ENCODE data around the gene TCAP. TPM values are rescaled to one million over a fixed set of nuclear protein-coding genes. Genes with fewer than 3 reads are reported as not detected.
"Not testable (repeated sequence)": the region's sequence is repeated elsewhere in the genome, so short reads cannot be mapped to it uniquely, and the experiment has no call there.

TCAP gene
- total RNA-seq, 1 donor from 2014 or later = 5,286 TPM

DNA sequence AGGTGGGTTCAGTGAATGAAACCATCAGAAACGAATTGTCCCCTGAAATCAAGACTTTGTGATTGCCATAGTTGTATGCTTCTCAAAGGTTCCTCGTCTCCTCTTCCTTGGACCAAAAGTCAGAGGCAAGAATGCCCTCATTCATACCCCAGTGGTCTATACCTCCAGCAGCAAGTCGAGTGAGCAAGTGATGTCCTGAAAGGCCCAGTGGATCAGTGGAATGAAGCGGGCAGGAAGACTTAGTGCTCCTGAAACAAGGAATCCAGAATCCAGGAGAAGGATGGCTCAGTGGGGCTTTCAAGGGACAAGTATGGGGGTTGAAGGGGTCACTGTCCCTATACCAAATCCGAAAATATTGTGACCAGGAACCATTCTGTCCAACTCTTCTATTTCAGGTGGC lies 29.4 kb downstream of the TCAP start:
- DNase-seq (ENCODE audit: missing footprints) (no peak), ATAC-seq (no peak)
- intact Hi-C loops (cut with DNase I) = no loop called here

DNA sequence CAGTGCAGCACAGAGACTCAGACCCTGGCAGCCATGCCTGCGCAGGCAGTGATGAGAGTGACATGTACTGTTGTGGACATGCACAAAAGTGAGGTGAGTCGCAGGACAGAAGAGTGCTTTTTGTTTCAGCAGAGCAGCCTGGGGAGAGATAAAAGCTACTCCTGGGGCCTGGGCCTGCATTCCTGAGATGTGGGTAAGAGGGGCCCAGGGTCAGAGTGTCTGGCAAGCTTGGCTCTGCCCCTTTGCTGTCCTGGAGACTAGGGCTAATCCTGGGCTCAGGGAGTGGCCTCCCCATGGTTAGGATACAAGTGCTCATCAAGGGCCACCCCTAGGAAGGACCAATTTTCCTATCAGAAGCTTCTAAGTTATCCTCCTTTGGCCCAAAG lies 29.9 kb downstream of the TCAP start:
- intact Hi-C loops (cut with DNase I) = no loop called here
- ATAC-seq (no peak), DNase-seq (ENCODE audit: missing footprints) (no peak)

DNA sequence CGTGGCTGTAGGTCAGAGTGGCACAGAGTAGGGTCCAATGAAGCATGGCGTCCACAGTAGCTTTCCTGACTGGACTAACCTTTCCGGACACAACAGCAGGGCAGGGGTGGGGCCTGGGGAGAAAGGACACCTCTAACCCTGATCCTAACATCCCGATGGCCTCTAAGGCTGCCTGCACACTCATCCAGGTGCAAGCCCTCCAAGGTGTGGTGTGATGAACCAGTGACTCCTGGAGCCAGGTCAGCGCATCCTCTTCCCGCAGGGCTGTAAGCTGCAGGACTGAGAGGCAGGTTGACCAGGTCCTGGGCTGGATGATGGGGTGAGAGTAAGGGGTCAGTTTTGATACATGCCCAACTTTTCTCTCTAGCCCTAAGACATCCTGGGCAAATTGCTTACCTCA lies 31.6 kb downstream of the TCAP start:
- intact Hi-C loops (cut with DNase I) = no loop called here
- no peak for DNase-seq (ENCODE audit: missing footprints)
- ATAC-seq = no peak

DNA sequence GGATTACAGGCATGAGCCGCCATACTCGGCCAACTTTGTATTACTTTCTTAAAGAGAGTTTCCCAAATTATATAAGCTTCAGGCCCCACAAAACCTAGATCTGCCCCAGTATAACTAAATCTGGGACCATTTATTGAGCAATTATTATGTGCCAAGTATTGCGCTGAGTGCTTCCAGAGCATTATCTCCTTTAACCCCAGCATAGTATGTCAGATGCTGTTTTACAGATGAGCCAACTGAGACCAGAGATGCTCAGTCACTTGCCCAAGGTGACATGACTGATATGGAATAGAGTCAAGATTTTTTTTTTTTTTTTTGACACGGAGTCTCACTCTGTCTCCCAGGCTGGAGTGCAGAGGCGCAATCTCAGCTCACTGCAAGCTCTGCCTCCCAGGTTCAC lies 32.8 kb downstream of the TCAP start:
- DNase-seq (ENCODE audit: missing footprints) (no peak), ATAC-seq (no peak)
- intact Hi-C loops (cut with DNase I) = no loop called here

DNA sequence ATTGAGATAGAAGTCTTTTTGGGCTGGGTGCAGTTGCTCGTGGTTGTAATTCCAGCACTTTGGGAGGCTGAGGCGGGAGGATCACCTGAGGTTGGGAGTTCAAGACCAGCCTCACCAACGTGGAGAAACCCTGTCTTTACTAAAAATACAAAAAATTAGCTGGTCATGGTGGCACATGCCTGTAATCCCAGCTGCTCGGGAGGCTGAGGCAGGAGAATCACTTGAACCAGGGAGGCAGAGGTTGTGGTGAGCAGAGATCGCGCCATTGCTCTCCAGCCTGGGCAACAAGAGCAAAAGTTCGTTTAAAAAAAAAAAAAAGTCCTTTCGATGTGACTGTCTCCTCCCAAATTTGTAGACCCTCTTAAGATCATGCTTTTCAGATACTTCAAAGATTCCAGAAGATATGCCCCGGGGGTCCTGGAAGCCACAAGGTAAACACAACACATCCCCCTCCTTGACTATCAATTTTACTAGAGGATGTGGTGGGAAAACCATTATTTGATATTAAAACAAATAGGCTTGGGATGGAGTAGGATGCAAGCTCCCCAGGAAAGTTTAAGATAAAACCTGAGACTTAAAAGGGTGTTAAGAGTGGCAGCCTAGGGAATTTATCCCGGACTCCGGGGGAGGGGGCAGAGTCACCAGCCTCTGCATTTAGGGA lies 34.1 kb downstream of the TCAP start:
- DNase-seq (ENCODE audit: missing footprints); ATAC-seq; intact Hi-C loops (cut with DNase I): not testable (repeated sequence)

DNA sequence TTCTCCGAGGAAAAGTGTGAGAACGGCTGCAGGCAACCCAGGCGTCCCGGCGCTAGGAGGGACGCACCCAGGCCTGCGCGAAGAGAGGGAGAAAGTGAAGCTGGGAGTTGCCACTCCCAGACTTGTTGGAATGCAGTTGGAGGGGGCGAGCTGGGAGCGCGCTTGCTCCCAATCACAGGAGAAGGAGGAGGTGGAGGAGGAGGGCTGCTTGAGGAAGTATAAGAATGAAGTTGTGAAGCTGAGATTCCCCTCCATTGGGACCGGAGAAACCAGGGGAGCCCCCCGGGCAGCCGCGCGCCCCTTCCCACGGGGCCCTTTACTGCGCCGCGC lies 34.6 kb downstream of the TCAP start, which contains the start of gene ERBB2:
Gene ERBB2, plus strand, starts transcription at position 247 of the 330 bp plus-strand sequence. CDS start 175 bp downstream, outside the sequence.
- peak; percentile 79 for DNase-seq (ENCODE audit: missing footprints)
- ATAC-seq = peak; percentile 88
- intact Hi-C loops (cut with DNase I) = loop anchor here (5.0 kb wide), 1 partner anchor 32 kb away; the partner anchor contains the start of genes PNMT and TCAP

DNA sequence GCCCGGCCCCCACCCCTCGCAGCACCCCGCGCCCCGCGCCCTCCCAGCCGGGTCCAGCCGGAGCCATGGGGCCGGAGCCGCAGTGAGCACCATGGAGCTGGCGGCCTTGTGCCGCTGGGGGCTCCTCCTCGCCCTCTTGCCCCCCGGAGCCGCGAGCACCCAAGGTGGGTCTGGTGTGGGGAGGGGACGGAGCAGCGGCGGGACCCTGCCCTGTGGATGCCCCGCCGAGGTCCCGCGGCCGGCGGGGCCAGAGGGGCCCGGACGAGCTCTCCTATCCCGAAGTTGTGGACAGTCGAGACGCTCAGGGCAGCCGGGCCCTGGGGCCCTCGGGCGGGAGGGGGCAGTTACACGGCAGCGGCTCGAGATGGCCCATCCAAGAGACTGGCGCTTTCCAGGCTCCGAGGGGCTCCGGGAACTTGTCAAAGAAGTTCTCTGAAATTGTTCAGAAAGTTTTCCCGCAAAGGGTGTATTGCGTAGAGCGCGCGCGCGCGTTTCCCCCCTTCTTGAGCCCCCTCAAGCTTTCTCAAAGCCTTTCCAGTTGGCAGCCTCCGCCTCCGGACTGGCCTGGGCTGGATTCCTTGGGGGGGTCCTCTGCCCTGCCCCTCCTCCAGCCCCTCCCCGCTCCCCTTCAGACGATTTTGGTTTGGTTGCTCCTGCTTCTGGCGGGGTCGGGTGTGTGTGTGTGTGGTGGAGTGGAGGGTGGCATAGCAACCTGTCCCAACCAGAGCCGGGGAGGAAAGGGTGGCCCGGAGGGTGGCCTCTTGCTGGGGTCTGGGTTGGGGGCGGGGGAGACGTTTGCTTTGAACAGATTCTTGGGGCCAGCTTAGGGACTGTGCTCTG lies 35.2 kb downstream of the TCAP start:
- ATAC-seq (peak; percentile 47), DNase-seq (ENCODE audit: missing footprints) (no peak)
- intact Hi-C loops (cut with DNase I) = loop anchor here (5.0 kb wide), 1 partner anchor 33 kb away; the partner anchor contains the start of genes PNMT and TCAP

DNA sequence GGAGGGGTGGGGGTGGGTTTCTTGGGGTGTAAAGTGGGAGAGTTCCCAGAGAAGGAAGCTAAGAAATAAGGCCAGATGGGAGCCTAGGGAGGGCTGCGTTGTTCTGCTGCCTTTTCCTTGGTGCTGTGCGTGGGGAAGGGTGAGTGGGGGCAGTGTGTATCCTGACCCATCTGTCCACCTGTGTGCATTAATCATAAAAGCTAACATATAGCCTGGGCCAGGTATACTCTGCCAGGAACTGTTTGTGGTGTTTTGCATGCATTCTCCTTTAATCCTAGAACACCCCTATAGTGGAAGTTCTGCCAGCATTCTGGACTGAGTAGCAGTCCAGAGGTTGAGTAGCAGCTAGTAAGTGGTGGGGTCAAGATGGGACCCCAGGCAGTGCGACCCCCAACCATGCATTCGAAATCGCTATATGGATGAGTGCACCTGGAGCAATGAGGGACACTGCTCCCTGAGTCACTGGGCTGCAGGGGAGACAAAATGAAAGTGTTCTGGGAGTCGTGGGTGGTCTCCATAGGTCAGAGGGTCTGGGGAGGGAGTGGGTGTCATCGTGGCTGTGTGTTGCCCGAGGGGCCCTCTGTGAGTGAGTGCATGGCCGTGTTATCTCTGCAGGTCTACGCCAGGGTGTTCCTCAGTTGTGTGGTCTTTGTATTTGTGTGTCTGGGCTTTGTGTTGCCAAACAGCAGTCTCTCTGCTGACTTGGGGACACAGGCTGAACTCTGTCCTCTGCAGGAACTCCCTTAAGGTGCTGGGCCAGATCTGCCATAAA lies 36.0 kb downstream of the TCAP start:
- ATAC-seq = no peak
- no peak for DNase-seq (ENCODE audit: missing footprints)
- intact Hi-C loops (cut with DNase I) = loop anchor here (5.0 kb wide), 1 partner anchor 34 kb away; the partner anchor contains the start of genes PNMT and TCAP

DNA sequence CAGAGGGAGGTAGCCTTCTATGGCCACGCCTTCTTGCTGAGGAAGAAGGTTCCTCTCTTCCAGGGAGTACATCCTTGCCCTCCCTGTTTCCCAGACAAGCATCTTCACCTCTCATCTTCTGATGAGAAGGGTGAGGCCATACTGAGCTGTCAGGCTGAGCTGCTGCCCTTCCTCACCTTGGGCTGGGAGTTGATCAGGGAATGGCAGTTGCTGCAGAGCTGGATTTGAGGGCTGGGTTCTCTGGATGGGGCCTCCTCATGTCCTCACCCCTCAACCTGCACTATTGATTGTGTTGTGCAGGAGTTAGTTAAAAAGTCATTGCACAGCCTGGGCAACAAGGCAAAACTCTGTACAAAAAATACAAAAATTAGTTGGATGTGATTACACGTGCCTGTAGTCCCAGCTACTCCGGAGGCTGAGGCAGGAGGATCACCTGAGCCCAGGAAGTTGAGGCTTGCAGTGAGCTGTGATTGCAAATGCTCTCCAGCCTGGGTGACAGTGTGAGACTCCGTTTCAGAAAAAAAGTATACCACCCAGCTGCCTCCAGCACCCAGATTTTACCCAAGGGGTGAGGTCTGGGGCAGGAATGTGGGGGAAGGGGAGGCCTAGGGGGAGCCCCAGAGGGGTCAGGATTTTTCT lies 36.8 kb downstream of the TCAP start:
- intact Hi-C loops (cut with DNase I) = loop anchor here (5.0 kb wide), 1 partner anchor 35 kb away; the partner anchor contains the start of genes PNMT and TCAP
- no peak for ATAC-seq
- DNase-seq (ENCODE audit: missing footprints) = no peak

DNA sequence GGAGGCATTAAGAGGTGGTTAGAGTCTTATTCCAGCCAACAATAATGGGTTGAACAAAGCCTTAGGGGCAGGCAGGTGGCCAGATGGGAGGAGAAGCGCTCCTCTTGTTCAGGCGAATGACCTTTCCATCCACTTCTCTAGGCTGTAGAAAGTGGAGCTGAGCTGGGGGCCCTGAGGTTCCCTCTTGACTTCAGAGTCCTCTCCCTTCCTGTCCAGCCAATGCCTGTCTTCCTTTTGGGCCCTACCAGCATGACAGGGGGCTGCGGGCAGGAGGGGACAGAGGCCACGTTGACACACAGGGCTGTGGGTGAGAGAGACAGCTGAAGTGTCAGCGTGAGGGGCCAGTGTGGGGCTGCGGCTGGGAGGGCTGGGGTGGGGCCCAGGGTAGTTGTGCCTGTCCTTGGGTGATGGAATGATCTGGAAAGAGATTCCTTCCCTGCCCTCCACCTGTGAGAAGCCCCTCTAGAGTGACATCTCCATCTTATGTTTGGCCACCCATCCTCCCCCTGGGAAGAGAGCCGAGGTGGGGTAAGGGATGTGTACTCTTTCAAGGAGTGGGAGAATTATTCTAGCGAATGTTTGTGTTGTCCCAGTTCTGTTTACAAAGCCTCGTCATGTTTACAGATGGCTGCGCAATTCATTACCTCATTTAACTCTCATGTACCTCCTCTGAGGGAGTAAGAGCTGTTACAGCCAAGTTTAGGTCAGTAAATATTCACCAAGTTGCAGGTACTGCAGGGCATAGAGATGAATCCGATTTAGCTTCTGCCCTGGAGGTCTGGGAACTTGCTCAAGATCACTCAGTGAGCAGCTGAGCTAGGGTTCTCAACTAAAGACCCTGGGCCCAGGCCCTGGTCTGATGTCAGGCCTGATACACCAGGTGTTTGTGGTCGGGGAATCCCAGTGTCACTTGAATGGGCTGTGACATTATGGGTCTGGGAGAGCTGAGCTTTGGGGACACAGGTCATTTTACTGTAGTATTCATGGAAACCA lies 38.0 kb downstream of the TCAP start:
- intact Hi-C loops (cut with DNase I) = loop anchor here (5.0 kb wide), 1 partner anchor 36 kb away; the partner anchor contains the start of genes PNMT and TCAP
- ATAC-seq (no peak), DNase-seq (ENCODE audit: missing footprints) (no peak)

DNA sequence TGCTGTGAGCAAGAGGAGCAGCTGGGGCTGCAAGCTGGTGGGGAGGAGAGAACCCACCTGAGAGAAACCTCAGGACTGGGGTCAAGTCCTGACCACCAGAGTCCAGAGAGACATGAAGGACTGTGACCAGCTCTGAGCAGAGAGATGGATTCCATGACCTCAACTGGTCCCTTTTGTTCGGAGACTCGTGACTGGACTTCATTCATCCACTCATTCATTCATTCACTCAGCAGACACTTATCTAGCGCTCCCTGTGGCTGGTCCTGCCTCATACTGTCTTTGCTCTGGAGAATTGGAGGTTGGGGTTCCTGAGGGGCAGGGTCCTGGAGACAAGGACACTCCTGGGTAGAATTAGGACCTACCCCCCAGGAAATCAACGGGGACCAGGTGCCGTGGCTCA lies 38.8 kb downstream of the TCAP start:
- intact Hi-C loops (cut with DNase I) = loop anchor here (5.0 kb wide), 1 partner anchor 37 kb away; the partner anchor contains the start of genes PNMT and TCAP
- ATAC-seq (no peak), DNase-seq (ENCODE audit: missing footprints) (no peak)

DNA sequence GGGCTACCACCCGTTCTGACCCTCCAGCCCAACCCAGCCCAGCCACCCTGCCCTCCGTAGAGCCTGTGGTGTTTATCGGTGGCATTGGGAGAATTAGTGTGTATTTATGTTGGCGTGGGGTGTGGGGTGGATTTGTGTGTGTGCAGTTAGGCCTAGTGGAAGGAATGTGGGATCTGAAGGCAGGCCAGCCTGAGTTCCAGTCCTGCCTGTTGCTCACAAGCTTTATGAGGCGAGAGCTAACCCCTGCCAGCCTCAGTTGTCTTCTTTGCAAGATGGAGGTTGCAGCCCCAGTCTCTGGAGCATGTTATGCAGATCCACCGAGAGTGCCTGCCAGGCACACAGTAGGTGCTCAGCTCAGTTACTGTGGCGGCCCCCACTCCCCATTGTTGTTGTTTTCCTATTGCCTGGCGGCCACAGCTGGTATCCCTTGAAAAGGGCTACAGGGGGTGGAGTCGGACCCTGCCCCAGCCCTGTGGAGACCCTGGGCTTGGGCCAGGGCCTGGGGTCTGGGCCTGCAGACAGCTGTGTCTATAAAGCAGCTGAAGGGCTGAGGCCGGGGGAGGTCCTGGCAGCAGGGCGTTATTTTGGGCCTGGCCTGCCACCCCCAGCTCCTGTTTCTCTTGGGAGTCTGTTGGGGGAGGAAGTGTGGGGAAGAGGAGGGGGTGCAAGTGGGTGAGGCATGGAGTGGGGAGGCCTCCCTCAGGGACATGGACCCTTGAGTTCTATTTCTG lies 39.8 kb downstream of the TCAP start:
- no peak for DNase-seq (ENCODE audit: missing footprints)
- intact Hi-C loops (cut with DNase I) = loop anchor here (5.0 kb wide), 1 partner anchor 38 kb away; the partner anchor contains the start of genes PNMT and TCAP

DNA sequence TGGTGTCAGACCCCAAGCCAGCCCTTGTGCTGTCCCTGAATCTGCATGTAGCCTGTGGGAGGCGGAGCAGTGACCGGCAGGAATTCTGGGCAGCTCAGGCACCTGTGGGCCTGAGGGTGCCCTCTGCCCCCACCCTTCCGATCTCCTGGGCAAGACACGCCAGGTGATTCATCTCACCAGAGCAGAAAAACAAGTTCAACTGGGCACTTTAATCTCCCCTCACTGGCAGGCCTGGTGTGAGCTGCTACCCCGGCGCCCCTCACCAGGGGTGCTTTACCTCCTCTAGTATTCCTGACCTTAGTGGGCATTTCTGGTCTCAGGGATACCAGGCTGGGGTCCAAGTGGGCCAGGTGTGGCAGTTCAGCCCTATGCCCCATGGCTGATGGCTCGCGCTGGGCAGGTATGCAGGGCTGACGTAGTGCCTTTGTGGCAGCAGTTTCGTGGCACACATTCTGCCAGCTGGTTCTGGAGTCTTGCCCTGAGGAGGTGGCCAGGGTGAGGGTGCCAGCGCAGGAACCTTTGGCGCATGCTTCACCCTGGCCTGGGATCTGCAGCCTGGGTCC lies 40.7 kb downstream of the TCAP start:
- intact Hi-C loops (cut with DNase I) = no loop called here
- ATAC-seq (peak; percentile 58), DNase-seq (ENCODE audit: missing footprints) (no peak)

More for the DNA sequence above, 39.8 kb downstream of the TCAP start:
- ATAC-seq = peak; percentile 10

DNA sequence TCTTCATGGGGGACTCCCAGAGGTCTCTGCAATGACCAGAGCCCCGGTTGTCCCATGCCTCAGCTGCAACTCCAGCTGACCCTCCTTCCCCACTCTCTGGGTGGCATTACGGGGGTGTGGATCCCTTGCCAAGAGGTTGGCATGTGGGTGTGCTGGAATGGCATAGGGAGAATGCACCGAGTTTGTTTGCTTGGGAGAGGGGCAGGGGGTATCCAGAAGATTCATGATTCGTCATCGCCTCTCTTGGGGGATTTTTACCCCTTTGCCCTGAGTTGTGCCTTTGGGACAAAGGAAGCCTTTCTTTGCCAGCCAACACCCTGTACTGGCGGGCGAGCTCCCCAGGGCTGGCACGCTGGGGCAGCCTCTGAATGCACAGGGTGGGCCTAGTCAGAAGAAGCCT lies 41.2 kb downstream of the TCAP start:
- intact Hi-C loops (cut with DNase I) = no loop called here
- DNase-seq (ENCODE audit: missing footprints) (no peak), ATAC-seq (peak; percentile 1)

DNA sequence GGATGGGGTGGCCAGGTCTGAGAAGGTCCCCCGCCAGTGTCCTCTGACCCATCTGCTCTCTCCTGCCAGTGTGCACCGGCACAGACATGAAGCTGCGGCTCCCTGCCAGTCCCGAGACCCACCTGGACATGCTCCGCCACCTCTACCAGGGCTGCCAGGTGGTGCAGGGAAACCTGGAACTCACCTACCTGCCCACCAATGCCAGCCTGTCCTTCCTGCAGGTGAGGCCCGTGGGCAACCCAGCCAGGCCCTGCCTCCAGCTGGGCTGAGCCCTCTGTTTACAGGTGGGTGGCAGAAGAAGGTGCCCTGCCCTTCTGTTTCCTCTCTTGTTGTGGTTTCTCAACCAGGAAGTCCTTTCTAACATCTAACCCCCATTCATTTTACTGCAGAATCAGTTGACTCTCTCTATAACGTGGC lies 41.8 kb downstream of the TCAP start:
- DNase-seq (ENCODE audit: missing footprints) (no peak), ATAC-seq (no peak)
- intact Hi-C loops (cut with DNase I) = no loop called here

DNA sequence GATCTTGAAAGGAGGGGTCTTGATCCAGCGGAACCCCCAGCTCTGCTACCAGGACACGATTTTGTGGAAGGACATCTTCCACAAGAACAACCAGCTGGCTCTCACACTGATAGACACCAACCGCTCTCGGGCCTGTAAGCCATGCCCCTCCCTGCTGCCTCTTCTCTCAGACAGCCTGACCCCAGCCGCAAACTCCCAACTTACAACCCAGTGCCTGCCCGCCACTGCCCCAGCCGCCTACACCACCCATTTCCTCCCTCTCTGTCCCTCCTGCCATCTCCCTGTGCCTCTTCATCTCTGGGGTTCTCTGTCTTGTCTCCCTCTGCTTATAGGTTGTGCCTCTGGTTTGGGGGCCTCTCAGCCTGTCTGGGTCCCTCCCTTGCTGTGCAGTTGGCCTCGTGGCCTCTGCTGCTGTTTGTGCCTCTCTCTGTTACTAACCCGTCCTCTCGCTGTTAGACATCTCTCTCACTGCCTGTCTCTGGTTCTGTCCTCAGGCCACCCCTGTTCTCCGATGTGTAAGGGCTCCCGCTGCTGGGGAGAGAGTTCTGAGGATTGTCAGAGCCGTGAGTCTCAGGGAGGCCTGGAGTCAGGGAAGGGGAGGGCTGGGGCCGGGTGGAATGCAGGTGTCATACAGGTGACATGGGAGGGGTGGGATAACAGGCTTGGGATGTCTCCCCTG lies 44.3 kb downstream of the TCAP start:
- intact Hi-C loops (cut with DNase I) = no loop called here
- DNase-seq (ENCODE audit: missing footprints) = no peak
- ATAC-seq = no peak
